Effector CD8-positive, alpha-beta T cell (primary cell): ENCODE data around the gene RGS11.

Source experiments
- DNase-seq: peaks from one replicate; lab custom pipeline; 2025; lab: John Stamatoyannopoulos, UW

RGS11 gene

GRCh38 chr16:296806-297510 lies 21.2 kb upstream of the RGS11 start:
- no peak for DNase-seq

GRCh38 chr16:296276-296675 lies 20.5 kb upstream of the RGS11 start:
- no peak for DNase-seq

GRCh38 chr16:293043-293775 lies 17.5 kb upstream of the RGS11 start:
- no peak for DNase-seq

GRCh38 chr16:291539-291938 lies 15.8 kb upstream of the RGS11 start:
- DNase-seq = no peak

- no peak for DNase-seq
Observed at GRCh38 chr16:290681-291405, 15.1 kb upstream of the RGS11 start.

GRCh38 chr16:290015-290680 lies 14.4 kb upstream of the RGS11 start:
- no peak for DNase-seq

DNA sequence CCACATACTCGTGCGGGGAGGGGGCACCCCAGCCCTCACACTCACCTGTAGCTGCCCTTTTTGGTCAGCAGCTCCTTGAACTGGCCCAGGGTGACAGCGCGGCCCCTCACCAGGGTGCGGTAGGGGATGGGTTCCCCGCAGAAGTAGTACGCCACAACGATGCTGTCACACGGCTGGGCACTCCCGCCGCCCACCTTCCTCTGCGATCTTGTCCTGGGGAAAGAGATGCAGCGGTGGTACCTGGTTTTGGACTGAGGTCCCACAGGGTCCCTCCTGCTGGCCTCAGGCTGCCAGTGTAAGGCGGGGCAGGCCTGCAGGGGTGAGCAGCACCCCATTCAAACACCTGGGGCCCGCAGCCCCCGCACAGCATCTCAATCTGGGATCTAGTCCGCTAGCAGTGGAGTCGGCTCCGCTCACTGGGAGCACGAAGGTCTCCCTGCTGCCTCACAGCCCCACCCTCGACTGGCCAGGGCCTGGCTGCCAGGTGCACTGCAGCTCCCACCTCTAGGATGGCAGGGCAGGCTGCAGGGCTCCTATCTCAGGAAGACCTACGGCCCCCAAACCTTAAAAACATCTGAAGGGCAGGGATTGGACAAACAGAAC lies 13.8 kb upstream of the RGS11 start:
- no peak for DNase-seq

DNA sequence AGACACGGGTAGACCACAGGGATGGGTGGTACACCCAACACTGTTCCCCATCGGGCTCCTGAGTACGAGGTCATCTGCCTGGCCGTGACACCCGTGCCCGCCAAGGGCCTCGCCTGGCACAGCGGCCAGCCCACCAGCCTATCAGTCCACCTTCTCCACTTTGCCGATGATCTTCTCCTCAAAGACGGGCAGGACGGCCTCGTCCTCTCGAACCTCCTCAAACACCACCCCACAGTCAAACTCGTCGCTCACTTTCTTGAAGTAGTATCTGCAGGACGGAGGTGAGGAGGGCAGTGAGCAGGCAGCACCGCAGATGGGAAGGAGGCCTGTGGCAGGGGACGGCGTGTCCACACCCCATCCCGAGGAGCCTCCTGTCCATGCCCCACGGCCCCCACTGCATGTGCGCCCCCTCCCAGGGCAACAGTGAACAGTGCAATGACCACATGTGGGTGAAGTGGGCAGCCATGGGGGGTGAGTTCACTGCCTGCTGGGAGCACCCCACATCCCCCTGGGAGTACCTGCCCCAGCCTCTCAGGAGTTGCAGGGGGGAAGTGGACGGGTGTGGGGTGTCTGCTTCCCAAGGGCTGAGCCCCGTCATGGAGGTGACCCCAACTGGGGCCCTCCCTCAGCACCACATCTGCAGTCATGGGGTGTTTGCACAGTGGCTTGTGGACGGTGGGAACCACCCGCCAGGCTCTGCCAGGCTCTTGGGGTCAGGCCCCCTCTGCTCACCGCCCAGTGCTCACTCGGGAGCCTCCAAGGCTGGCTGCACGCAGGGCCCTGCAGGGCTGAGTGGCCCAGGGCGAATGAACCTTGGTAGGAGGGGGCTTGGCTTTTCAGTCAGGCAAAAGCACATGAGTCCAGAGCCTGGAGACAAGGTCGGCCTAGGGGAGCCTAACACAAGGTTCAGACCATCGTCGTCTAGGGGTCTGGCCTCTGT lies 12.5 kb upstream of the RGS11 start:
- DNase-seq = no peak

DNA sequence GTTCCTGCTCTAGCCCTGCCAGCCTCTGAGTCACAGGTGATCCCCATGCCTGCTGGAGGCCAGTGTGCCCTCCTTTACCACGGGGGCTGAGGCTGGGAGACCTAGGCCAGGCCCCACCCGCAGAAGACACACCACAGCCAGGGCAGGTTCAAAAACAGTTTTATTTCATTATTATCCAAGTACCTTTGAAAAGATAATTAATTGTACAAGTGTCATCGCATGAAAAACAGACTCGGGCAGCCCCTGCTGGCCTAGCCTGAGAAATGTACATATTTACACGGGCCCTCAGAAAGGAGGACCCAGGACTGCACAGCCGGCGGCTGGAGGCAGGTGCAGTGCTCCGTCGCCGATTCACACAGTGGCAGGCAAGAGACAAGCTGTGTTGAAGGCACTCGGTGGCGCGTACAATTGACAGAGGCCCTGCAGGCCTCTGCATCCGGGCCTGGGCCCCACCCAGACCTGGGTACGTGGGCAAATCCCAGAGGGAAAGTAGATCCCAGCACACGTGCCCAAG lies 11.6 kb upstream of the RGS11 start:
- DNase-seq = no peak

GRCh38 chr16:286491-287297 lies 10.9 kb upstream of the RGS11 start:
- no peak for DNase-seq

- DNase-seq = no peak
Observed at GRCh38 chr16:285146-286055, 9.7 kb upstream of the RGS11 start.

GRCh38 chr16:284204-285120 lies 8.7 kb upstream of the RGS11 start:
- DNase-seq = no peak

DNA sequence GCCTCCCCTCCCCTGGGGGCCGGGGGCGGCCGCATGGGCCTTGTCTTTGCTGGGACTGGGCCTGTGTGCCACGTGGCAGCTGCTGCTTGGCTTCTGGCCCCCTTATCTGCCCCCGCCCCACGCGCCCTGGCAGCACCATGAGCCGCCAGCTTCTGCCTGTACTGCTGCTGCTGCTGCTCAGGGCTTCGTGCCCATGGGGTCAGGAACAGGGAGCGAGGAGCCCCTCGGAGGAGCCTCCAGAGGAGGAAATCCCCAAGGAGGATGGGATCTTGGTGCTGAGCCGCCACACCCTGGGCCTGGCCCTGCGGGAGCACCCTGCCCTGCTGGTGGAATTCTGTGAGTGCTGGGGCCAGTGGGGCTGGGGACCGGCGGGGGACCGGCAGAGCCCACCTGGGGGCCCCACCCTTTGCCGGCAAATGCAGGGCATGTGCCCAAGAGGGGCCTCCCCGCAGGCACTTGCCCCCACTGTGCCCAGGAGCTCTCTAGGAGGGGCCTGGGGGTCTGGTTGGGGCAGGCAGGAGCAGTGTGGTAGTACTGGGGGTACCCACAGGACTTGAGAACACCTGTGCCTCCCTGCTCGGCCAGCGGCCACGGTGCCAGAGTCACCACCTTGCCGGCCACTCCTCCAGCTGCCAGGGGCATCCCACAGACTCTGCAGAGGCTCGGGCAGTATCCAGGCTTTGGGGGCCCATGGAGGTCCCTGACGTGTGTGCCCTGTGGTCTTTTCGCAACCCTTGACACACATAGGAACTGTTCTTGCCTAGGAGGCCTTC lies 7.5 kb upstream of the RGS11 start, which contains the start of gene PDIA2:
Gene PDIA2 (plus strand): TSS at position 132 of the 773 bp plus-strand sequence. CDS start 6 bp downstream, at position 138.
- no peak for DNase-seq

- DNase-seq = no peak
Observed at GRCh38 chr16:282491-282890, 6.7 kb upstream of the RGS11 start.

- no peak for DNase-seq
Observed at GRCh38 chr16:281660-282255, 6.0 kb upstream of the RGS11 start.

DNA sequence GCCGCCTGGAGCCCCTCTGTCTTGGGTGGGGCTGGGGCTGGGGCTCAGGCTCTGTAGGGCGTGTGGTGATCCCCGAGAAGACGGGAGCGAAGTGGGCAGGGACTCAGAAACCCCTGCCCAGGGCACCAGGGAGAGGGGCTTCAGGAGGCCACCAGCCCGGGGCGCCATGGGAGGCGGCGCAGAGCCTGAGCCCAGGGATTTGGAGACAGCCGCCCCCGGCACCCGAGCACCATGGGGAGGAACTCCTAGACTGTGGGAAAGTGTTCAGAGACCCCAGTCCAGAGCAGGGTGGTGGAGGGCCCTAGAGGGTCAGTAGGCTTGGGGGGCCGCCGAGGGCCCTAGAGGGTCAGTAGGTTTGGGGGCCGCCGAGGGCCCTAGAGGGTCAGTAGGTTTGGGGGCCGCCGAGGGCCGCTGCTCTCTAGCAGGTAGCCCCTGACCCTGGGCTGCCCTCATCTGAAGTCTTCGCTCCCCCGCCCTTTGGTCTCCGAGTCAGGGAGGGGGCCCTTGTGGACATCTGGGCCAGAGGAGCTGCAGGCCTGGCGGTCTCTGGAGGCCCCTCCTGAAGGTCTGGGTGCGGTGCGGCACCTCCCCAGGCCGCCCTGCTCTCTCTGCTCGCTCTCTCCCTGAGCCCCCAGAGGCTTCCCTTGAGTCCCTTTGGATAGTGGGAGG lies 5.4 kb upstream of the RGS11 start:
- no peak for DNase-seq
